ENCODE data around the gene OSBPL2. TPM values are rescaled to one million over a fixed set of nuclear protein-coding genes. Genes with fewer than 3 reads are reported as not detected.

The OSBPL2 gene
- total and polyA plus RNA-seq, 7 experiments from 2014 or later: 14.6 to 80.8 (median 58.3) TPM

DNA sequence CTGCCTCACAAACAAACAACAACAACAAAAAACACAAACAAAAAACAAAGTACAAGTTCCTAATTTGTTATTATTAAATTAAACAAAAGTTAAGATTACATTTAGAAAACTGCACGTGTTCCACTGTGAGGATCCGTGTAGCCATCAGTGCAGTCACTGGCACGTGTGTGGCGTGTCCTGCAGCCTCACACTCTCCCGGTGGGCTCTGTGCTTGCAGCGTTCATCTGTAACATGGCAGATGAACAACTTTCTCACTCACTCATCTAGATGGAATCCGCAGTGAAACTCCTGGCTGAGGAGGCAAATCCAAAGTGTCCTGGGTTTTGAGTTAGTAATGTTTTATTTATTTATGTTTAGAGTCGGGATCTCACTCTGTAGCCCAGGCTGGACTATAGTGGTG, 51.6 kb downstream of the OSBPL2 start:
- no peaks in the 10 kb centered on the region for H3K9me3 ChIP-seq (ENCODE audit: control insufficient read depth in 2 of 3, low read length in 3 of 3)
- H3K4me1 Mint-ChIP-seq: peaks cover 0 to 4% (median 0%) of the 10 kb centered on the region in 7 donors
- intact Hi-C loops (cut with micrococcal nuclease): no loop called here
- no peak for DNase-seq
- no peak overlapping the region for H3K4me3 Mint-ChIP-seq
- H3K36me3 ChIP-seq (ENCODE audit: control insufficient read depth in 2 of 3, insufficient read depth in 3 of 3, low read length in 3 of 3): peaks cover 0 to 80% (median 9%) of the 10 kb centered on the region in 3 experiments
- no peaks in the 10 kb centered on the region for H3K27me3 ChIP-seq (ENCODE audit: control insufficient read depth in 2 of 2, insufficient read depth in 2 of 2, low read length in 2 of 2)
- H3K4me3 ChIP-seq (ENCODE audit: low read length): no peak overlapping the region
- CTCF ChIA-PET: no interaction called here
- no peak overlapping the region for H3K27ac Mint-ChIP-seq
- H3K4me1 ChIP-seq (ENCODE audit: control insufficient read depth in 2 of 2, insufficient read depth in 2 of 2, low read length in 2 of 2): peaks cover 0 to 8% of the 10 kb centered on the region in 2 donors
- H3K9me3 Mint-ChIP-seq: no peaks in the 10 kb centered on the region
- no peaks in the 10 kb centered on the region for H3K27me3 Mint-ChIP-seq
- no peak overlapping the region for H3K27ac ChIP-seq (ENCODE audit: low read depth, low read length)
- peaks cover 4 to 19% (median 11%) of the 10 kb centered on the region in 5 donors for H3K36me3 Mint-ChIP-seq
- ATAC-seq: no peak
- POLR2A ChIA-PET: no interaction called here

DNA sequence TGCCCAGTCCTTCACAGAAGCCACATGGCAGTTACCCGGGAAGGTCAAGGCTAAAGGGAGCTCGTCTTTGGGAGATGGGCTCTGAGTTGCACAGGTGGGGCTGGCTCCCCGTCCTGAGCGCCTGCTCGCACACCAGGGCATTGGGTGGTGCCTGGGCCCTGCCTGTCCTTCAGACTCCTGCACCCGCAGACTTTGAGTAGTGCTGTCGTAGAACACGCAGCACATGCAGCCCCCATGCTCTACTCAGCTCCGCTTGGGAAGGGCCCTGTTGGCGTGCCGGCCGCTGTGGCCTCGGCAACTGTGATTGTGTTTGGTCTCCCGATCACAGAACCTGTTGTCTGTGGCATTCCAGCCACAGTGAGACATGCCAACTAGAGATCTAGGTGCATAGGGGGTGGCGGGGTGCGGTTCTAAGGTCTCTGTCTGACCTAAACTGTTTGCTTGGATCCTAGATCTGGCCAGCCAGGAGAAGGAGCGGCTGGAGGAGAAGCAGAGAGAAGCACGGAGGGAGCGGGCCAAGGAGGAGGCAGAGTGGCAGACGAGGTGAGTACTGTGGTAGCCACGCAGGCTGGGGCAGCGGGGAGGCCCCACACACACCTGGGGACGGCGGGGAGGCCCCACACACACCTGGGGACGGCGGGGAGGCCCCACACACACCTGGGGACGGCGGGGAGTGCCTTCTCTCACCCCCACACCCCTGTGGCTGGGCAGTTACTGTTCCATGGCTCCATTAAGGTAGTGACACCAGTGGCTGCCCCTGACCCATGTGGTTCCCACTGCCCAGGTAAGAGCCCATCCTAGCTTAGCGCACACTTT, 53.1 kb downstream of the OSBPL2 start:
- no peaks in the 10 kb centered on the region for H3K27me3 ChIP-seq (ENCODE audit: control insufficient read depth in 2 of 2, insufficient read depth in 2 of 2, low read length in 2 of 2)
- no peaks in the 10 kb centered on the region for H3K9me3 ChIP-seq (ENCODE audit: control insufficient read depth in 2 of 3, low read length in 3 of 3)
- Mint-ChIP-seq H3K4me3 (no peak overlapping the region), H3K27me3 (no peaks in the 10 kb centered on the region), H3K4me1 (peaks cover 0 to 4% (median 0%) of the 10 kb centered on the region in 7 donors), H3K27ac (peak overlapping the region in 3 of 9 donors; percentile 17 to 91 (median 41)), H3K9me3 (no peaks in the 10 kb centered on the region), H3K36me3 (peaks cover 4 to 24% (median 11%) of the 10 kb centered on the region in 5 donors)
- H3K4me1 ChIP-seq (ENCODE audit: control insufficient read depth in 2 of 2, insufficient read depth in 2 of 2, low read length in 2 of 2): peaks cover 0 to 8% of the 10 kb centered on the region in 2 donors
- DNase-seq (no peak), ATAC-seq (no peak)
- CTCF ChIA-PET: no interaction called here
- no peak overlapping the region for H3K4me3 ChIP-seq (ENCODE audit: low read length)
- POLR2A ChIA-PET: no interaction called here
- H3K27ac ChIP-seq (ENCODE audit: low read depth, low read length): no peak overlapping the region
- peaks cover 0 to 79% (median 9%) of the 10 kb centered on the region in 3 experiments for H3K36me3 ChIP-seq (ENCODE audit: control insufficient read depth in 2 of 3, insufficient read depth in 3 of 3, low read length in 3 of 3)
- intact Hi-C loops (cut with micrococcal nuclease): no loop called here

DNA sequence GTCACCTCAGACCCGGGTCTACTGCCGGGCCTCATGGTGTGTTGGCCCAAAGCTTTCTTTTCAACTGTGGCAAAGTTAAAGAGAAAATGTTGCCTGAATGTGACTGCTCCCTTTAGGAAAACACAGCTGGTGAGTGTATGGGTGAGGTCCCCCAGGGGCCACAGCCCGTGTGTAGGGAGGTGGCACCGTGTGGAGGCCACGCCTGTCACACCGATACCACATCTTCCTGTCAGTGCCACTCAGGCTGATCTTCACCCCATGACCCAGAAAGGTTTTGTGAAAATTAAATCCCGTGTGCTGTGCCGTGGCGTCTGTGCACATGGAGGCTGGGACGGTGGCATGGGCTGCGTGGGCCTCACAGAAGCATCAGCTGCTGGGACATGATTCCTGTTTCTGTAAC, 53.8 kb downstream of the OSBPL2 start:
- Histone ChIP-seq H3K4me1 (ENCODE audit: control insufficient read depth in 2 of 2, insufficient read depth in 2 of 2, low read length in 2 of 2) (peaks cover 0 to 8% of the 10 kb centered on the region in 2 donors), H3K27ac (ENCODE audit: low read depth, low read length) (no peak overlapping the region), H3K9me3 (ENCODE audit: control insufficient read depth in 2 of 3, low read length in 3 of 3) (no peaks in the 10 kb centered on the region), H3K27me3 (ENCODE audit: control insufficient read depth in 2 of 2, insufficient read depth in 2 of 2, low read length in 2 of 2) (no peaks in the 10 kb centered on the region), H3K36me3 (ENCODE audit: control insufficient read depth in 2 of 3, insufficient read depth in 3 of 3, low read length in 3 of 3) (peaks cover 0 to 78% (median 9%) of the 10 kb centered on the region in 3 experiments), H3K4me3 (ENCODE audit: low read length) (no peak overlapping the region)
- ATAC-seq (peak; percentile 74), DNase-seq (no peak)
- no peaks in the 10 kb centered on the region for H3K9me3 Mint-ChIP-seq
- peak overlapping the region in 3 of 9 donors; percentile 14 to 59 (median 48) for H3K27ac Mint-ChIP-seq
- peaks cover 0 to 24% (median 11%) of the 10 kb centered on the region in 5 donors for H3K36me3 Mint-ChIP-seq
- H3K4me3 Mint-ChIP-seq: peak overlapping the region in 1 of 10 donors; percentile 8
- ChIA-PET CTCF (interaction anchor here (0.7 kb wide), 1 partner anchor 83 kb away, joined by 7 read pairs; no protein-coding TSS in a partner anchor), POLR2A (no interaction called here)
- intact Hi-C loops (cut with micrococcal nuclease): no loop called here
- H3K4me1 Mint-ChIP-seq: peaks cover 0 to 4% (median 0%) of the 10 kb centered on the region in 7 donors
- no peaks in the 10 kb centered on the region for H3K27me3 Mint-ChIP-seq

DNA sequence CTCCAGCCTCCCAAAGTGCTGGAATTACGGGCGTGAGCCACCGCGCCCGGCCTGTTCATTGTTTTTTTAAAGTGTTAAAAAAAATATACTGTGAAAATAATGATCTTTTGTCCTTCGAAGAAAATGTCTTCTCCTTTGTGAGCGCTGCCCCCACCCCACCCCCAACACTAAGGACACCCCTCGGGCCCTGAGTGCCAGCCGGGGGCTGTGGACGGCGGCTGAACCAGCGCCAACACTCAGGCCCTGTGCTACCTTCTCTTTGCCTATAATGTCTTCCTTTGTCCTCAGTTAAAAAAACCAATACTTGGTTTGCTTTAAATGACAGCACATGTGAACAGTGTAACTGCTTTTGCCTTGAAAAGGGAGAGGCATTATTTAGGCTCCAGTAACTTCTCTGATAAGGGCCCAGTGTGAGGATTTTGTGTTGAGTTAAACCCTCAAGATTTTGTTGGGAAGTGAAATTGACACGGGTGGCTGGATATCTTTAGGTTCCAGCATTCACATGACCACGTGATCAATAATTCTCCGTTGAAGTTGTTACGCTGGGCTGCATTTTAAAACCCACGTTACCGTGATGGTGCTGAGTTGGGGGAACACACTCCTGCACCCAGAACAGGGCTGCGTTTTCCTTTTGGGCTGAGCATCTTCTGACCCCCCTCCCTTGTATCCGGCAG, 54.9 kb downstream of the OSBPL2 start:
- H3K9me3 ChIP-seq (ENCODE audit: control insufficient read depth in 2 of 3, low read length in 3 of 3): no peaks in the 10 kb centered on the region
- peak overlapping the region in 1 of 9 donors; percentile 8 for H3K27ac Mint-ChIP-seq
- H3K4me1 Mint-ChIP-seq: peaks cover 0 to 4% (median 0%) of the 10 kb centered on the region in 7 donors
- no peaks in the 10 kb centered on the region for H3K27me3 ChIP-seq (ENCODE audit: control insufficient read depth in 2 of 2, insufficient read depth in 2 of 2, low read length in 2 of 2)
- peaks cover 0 to 24% (median 11%) of the 10 kb centered on the region in 5 donors for H3K36me3 Mint-ChIP-seq
- POLR2A ChIA-PET: no interaction called here
- no peak overlapping the region for H3K27ac ChIP-seq (ENCODE audit: low read depth, low read length)
- H3K9me3 Mint-ChIP-seq: no peaks in the 10 kb centered on the region
- peaks cover 0 to 8% of the 10 kb centered on the region in 2 donors for H3K4me1 ChIP-seq (ENCODE audit: control insufficient read depth in 2 of 2, insufficient read depth in 2 of 2, low read length in 2 of 2)
- CTCF ChIA-PET: no interaction called here
- H3K4me3 Mint-ChIP-seq: no peak overlapping the region
- no peaks in the 10 kb centered on the region for H3K27me3 Mint-ChIP-seq
- no peak for DNase-seq
- intact Hi-C loops (cut with micrococcal nuclease): no loop called here
- ATAC-seq: no peak
- H3K4me3 ChIP-seq (ENCODE audit: low read length): no peak overlapping the region
- peaks cover 0 to 71% (median 9%) of the 10 kb centered on the region in 3 experiments for H3K36me3 ChIP-seq (ENCODE audit: control insufficient read depth in 2 of 3, insufficient read depth in 3 of 3, low read length in 3 of 3)

DNA sequence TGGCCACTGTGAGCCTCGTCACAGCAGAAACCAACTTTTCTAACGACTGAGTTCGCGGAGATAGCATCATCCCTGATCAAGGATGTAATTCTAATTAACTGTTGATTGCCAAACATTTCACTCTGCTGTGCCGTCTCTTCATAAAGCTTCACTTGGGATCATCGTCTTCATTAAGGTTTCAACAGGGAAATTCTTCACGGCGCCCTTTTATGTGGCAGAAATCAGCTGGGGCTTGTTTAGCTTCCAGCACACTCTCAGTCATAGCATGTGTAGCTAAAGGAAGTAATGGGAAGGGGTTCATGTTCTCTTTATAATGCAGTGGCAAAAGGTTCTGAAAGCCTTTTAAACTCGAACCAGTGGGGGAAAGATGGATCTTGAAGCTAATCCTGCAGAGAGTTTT, 55.6 kb downstream of the OSBPL2 start:
- ChIA-PET CTCF (no interaction called here), POLR2A (no interaction called here)
- Mint-ChIP-seq H3K27ac (peak overlapping the region in 1 of 9 donors; percentile 73), H3K4me1 (peaks cover 0 to 4% (median 0%) of the 10 kb centered on the region in 7 donors), H3K9me3 (no peaks in the 10 kb centered on the region), H3K4me3 (no peak overlapping the region), H3K36me3 (peaks cover 0 to 24% (median 7%) of the 10 kb centered on the region in 5 donors), H3K27me3 (no peaks in the 10 kb centered on the region)
- Histone ChIP-seq H3K27me3 (ENCODE audit: control insufficient read depth in 2 of 2, insufficient read depth in 2 of 2, low read length in 2 of 2) (no peaks in the 10 kb centered on the region), H3K4me3 (ENCODE audit: low read length) (no peak overlapping the region), H3K9me3 (ENCODE audit: control insufficient read depth in 2 of 3, low read length in 3 of 3) (no peaks in the 10 kb centered on the region), H3K36me3 (ENCODE audit: control insufficient read depth in 2 of 3, insufficient read depth in 3 of 3, low read length in 3 of 3) (peaks cover 0 to 66% (median 9%) of the 10 kb centered on the region in 3 experiments), H3K27ac (ENCODE audit: low read depth, low read length) (no peak overlapping the region), H3K4me1 (ENCODE audit: control insufficient read depth in 2 of 2, insufficient read depth in 2 of 2, low read length in 2 of 2) (peaks cover 0 to 8% of the 10 kb centered on the region in 2 donors)
- ATAC-seq (no peak), DNase-seq (no peak)
- intact Hi-C loops (cut with micrococcal nuclease): no loop called here

DNA sequence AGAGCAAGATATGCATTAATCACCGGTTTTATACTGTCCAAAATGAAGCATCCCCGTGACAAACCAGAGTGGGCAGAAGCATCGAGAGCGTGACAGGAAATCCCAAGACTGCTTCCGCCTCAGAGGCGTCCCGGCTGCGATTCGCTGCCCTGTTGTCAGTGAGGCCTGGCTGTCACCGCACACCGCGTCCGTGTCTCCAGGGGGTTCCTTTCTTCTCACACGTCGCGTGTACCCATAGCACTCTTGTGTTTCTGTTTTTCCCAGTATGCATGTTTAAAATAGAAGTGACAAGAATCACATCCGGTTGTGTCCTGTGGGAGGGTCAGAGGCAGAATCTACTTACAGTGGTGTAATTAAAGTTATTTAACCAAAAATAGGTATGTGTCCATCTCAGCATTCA, 56.2 kb downstream of the OSBPL2 start:
- no peak overlapping the region for H3K4me3 ChIP-seq (ENCODE audit: low read length)
- H3K4me1 ChIP-seq (ENCODE audit: control insufficient read depth in 2 of 2, insufficient read depth in 2 of 2, low read length in 2 of 2): peaks cover 0 to 8% of the 10 kb centered on the region in 2 donors
- peaks cover 0 to 24% (median 7%) of the 10 kb centered on the region in 5 donors for H3K36me3 Mint-ChIP-seq
- H3K36me3 ChIP-seq (ENCODE audit: control insufficient read depth in 2 of 3, insufficient read depth in 3 of 3, low read length in 3 of 3): peaks cover 0 to 60% (median 9%) of the 10 kb centered on the region in 3 experiments
- intact Hi-C loops (cut with micrococcal nuclease): no loop called here
- H3K4me3 Mint-ChIP-seq: no peak overlapping the region
- no peak for DNase-seq
- CTCF ChIA-PET: no interaction called here
- no peaks in the 10 kb centered on the region for H3K27me3 Mint-ChIP-seq
- no peak overlapping the region for H3K27ac Mint-ChIP-seq
- H3K27ac ChIP-seq (ENCODE audit: low read depth, low read length): no peak overlapping the region
- H3K9me3 Mint-ChIP-seq: no peaks in the 10 kb centered on the region
- peaks cover 0 to 4% (median 0%) of the 10 kb centered on the region in 7 donors for H3K4me1 Mint-ChIP-seq
- H3K9me3 ChIP-seq (ENCODE audit: control insufficient read depth in 2 of 3, low read length in 3 of 3): no peaks in the 10 kb centered on the region
- POLR2A ChIA-PET: no interaction called here
- no peak for ATAC-seq
- H3K27me3 ChIP-seq (ENCODE audit: control insufficient read depth in 2 of 2, insufficient read depth in 2 of 2, low read length in 2 of 2): no peaks in the 10 kb centered on the region
